HEK293 (cell line): ENCODE measurements around the gene FERMT3.

Source experiments
- CTCF ChIA-PET: fragments of 350-600 bp; formaldehyde crosslinking; extraction: SDS; loops from one replicate; lab custom pipeline; 2021; ENCODE audit warnings: antibody characterized with exemption; lab: Yijun Ruan, JAX
- POLR2A ChIA-PET: fragments of 300-600 bp; formaldehyde crosslinking; extraction: SDS; loops from one replicate; lab custom pipeline; 2020; ENCODE audit warnings: antibody characterized with exemption, inconsistent platforms; lab: Yijun Ruan, JAX
- H3K27ac ChIP-seq: fragments of 200-500 bp; sonication (Bioruptor generic); 2 replicates; pipeline ENCODE4 v1.5.1; 2014; ENCODE audit warnings: low read depth, low read length, control low read depth, inconsistent platforms; ENCODE audit errors: extremely low read depth
- H3K36me3 ChIP-seq, 2 experiments: fragments of 200-500 bp in 1 of 2; sonication (Bioruptor generic) in 1 of 2; 1 replicate in 1 of 2; 2 replicates in 1 of 2; pipeline ENCODE4 v1.5.1; 2014 to 2017; ENCODE audit warnings: inconsistent platforms in 2 of 2, low read length in 2 of 2; ENCODE audit not compliant: control insufficient read depth in 2 of 2, insufficient read depth in 1 of 2
- H3K4me1 ChIP-seq: fragments of 200-500 bp; sonication (Bioruptor generic); 2 replicates; pipeline ENCODE4 v1.5.1; 2014; ENCODE audit warnings: mild to moderate bottlenecking, low read length, inconsistent platforms; ENCODE audit not compliant: control insufficient read depth, insufficient read depth
- H3K4me3 ChIP-seq: 2 replicates; pipeline ENCODE4 v1.5.1; 2011; ENCODE audit warnings: low read depth, mild to moderate bottlenecking, control low read depth, low read length, moderate library complexity
- H3K9me3 ChIP-seq: fragments of 200-500 bp; sonication (Bioruptor generic); 2 replicates; pipeline ENCODE4 v1.5.1; 2014; ENCODE audit warnings: low read depth, low read length, inconsistent platforms; ENCODE audit not compliant: control insufficient read depth, insufficient read depth
- HIC1 ChIP-seq: fragments of 450-650 bp; formaldehyde crosslinking; IDR thresholded peaks from 2 replicates; pipeline ENCODE4 v1.5.1; 2016; ENCODE audit warnings: missing biosample characterization, missing genetic modification characterization
- IKZF3 ChIP-seq: fragments of 450-650 bp; IDR thresholded peaks from 2 replicates; pipeline ENCODE4 v1.5.0; 2018; ENCODE audit warnings: missing biosample characterization, mild to moderate bottlenecking, missing genetic modification characterization, moderate library complexity
- PATZ1 ChIP-seq: fragments of 450-650 bp; formaldehyde crosslinking; IDR thresholded peaks from 2 replicates; pipeline ENCODE4 v1.5.1; 2016; ENCODE audit warnings: missing biosample characterization, missing genetic modification characterization
- PBX3 ChIP-seq: sonication (generic); formaldehyde crosslinking; IDR thresholded peaks from 2 replicates; pipeline ENCODE4 v1.8.1; 2022; ENCODE audit warnings: mild to moderate bottlenecking, moderate library complexity, missing genetic modification reagents
- PRDM10 ChIP-seq: fragments of 450-650 bp; formaldehyde crosslinking; IDR thresholded peaks from 2 replicates; pipeline ENCODE4 v1.5.1; 2016; ENCODE audit warnings: missing biosample characterization, missing genetic modification characterization
- SP2 ChIP-seq: fragments of 450-650 bp; formaldehyde crosslinking; IDR thresholded peaks from 2 replicates; pipeline ENCODE4 v1.5.1; 2016; ENCODE audit warnings: missing biosample characterization, missing genetic modification characterization
- SP3 ChIP-seq: fragments of 450-650 bp; formaldehyde crosslinking; IDR thresholded peaks from 2 replicates; pipeline ENCODE4 v1.5.1; 2016; ENCODE audit warnings: missing biosample characterization, missing genetic modification characterization
- ZBTB20 ChIP-seq: fragments of 450-650 bp; formaldehyde crosslinking; IDR thresholded peaks from 2 replicates; pipeline ENCODE4 v1.5.1; 2016; ENCODE audit warnings: missing biosample characterization, missing genetic modification characterization
- ZBTB8A ChIP-seq: fragments of 450-650 bp; formaldehyde crosslinking; IDR thresholded peaks from 2 replicates; pipeline ENCODE4 v1.5.1; 2016; ENCODE audit warnings: missing biosample characterization, missing genetic modification characterization
- ZIC2 ChIP-seq: fragments of 450-650 bp; formaldehyde crosslinking; IDR thresholded peaks from 2 replicates; pipeline ENCODE4 v1.5.1; 2016; ENCODE audit warnings: missing biosample characterization, missing genetic modification characterization
- ZNF133 ChIP-seq: fragments of 450-650 bp; formaldehyde crosslinking; IDR thresholded peaks from 2 replicates; pipeline ENCODE4 v1.5.1; 2016; ENCODE audit warnings: missing biosample characterization, missing genetic modification characterization
- ZNF16 ChIP-seq: fragments of 450-650 bp; formaldehyde crosslinking; IDR thresholded peaks from 2 replicates; pipeline ENCODE4 v1.5.1; 2016; ENCODE audit warnings: low read depth, missing biosample characterization, missing genetic modification characterization
- ZNF175 ChIP-seq: fragments of 450-650 bp; formaldehyde crosslinking; IDR thresholded peaks from 2 replicates; pipeline ENCODE4 v1.5.1; 2016; ENCODE audit warnings: missing biosample characterization, missing genetic modification characterization
- ZNF19 ChIP-seq: fragments of 450-650 bp; formaldehyde crosslinking; IDR thresholded peaks from 2 replicates; pipeline ENCODE4; 2016; ENCODE audit warnings: missing biosample characterization, missing genetic modification characterization, low read depth
- ZNF214 ChIP-seq: fragments of 450-650 bp; formaldehyde crosslinking; IDR thresholded peaks from 2 replicates; pipeline ENCODE4 v1.5.1; 2017; ENCODE audit warnings: missing biosample characterization, mild to moderate bottlenecking, missing genetic modification characterization, borderline replicate concordance
- ZNF488 ChIP-seq: fragments of 450-650 bp; formaldehyde crosslinking; IDR thresholded peaks from 2 replicates; pipeline ENCODE4 v1.5.1; 2016; ENCODE audit warnings: missing biosample characterization, missing genetic modification characterization
- ZNF600 ChIP-seq: fragments of 450-650 bp; formaldehyde crosslinking; IDR thresholded peaks from 2 replicates; pipeline ENCODE4 v1.5.1; 2016; ENCODE audit warnings: missing biosample characterization, missing genetic modification characterization
- ZNF621 ChIP-seq: fragments of 450-650 bp; formaldehyde crosslinking; IDR thresholded peaks from 2 replicates; pipeline ENCODE4 v1.5.1; 2017; ENCODE audit warnings: missing biosample characterization, missing genetic modification characterization
- ZNF76 ChIP-seq: fragments of 450-650 bp; formaldehyde crosslinking; IDR thresholded peaks from 2 replicates; pipeline ENCODE4; 2016; ENCODE audit warnings: low read depth, missing biosample characterization, missing genetic modification characterization, borderline replicate concordance
- ZXDB ChIP-seq: fragments of 450-650 bp; formaldehyde crosslinking; IDR thresholded peaks from 2 replicates; pipeline ENCODE4 v1.5.1; 2016; ENCODE audit warnings: missing biosample characterization, missing genetic modification characterization

FERMT3 gene

GRCh38 chr11:64163951-64164350 is 42.6 kb upstream of the FERMT3 start (continued):
- TF ChIP-seq PRDM10 (tag by site-specific recombination) (no peak), ZNF214 (no peak), ZNF19 (no peak)
- TF ChIP-seq, all 188 proteins: peak for 0

GRCh38 chr11:64164392-64165312 is 41.9 kb upstream of the FERMT3 start:
- 0 out of 2 replicates have a peak, but pooled peaks cover 2% of the 10 kb centered on the region for H3K4me1 ChIP-seq
- ChIA-PET POLR2A (interaction anchor here (0.6 to 2.9 kb wide), 7 partner anchors 17 to 226 kb away, joined by 3 to 20 read pairs (median 4); partner anchors contain the start of genes COX8A, NAA40 and STIP1), CTCF (interaction anchor here (0.5 to 0.9 kb wide), 5 partner anchors 14 to 1705 kb away, joined by 3 to 5 read pairs (median 4); no protein-coding TSS in a partner anchor)
- TF ChIP-seq SP3 (tag by site-specific recombination) (0 out of 2 replicates have a peak, but pooled peaks have one; percentile 11), ZNF133 (tag by site-specific recombination) (no peak), IKZF3 (tag by site-specific recombination) (0 out of 2 replicates have a peak, but pooled peaks have one; percentile 34), PBX3 (CRISPR knock-in tag) (no peak), ZIC2 (tag by site-specific recombination) (peak; percentile 46; the same call in 1 of the 2 replicates), ZNF600 (tag by site-specific recombination) (peak; percentile 61; the same call in 1 of the 2 replicates), SP2 (0 out of 2 replicates have a peak, but pooled peaks have one; percentile 13), ZBTB8A (tag by site-specific recombination) (peak; percentile 72), ZNF76 (no peak), HIC1 (tag by site-specific recombination) (peak; percentile 39; the same call in 1 of the 2 replicates), ZBTB20 (tag by site-specific recombination) (peak; percentile 47), ZNF16 (tag by site-specific recombination) (no peak), ZNF175 (tag by site-specific recombination) (no peak), ZNF621 (tag by site-specific recombination) (0 out of 2 replicates have a peak, but pooled peaks have one; percentile 33), ZXDB (tag by site-specific recombination) (0 out of 2 replicates have a peak, but pooled peaks have one; percentile 32), PATZ1 (tag by site-specific recombination) (0 out of 2 replicates have a peak, but pooled peaks have one; percentile 44), ZNF488 (tag by site-specific recombination) (no peak)
- peaks cover 0 to 2% of the 10 kb centered on the region in 2 experiments; a peak in 1 of 3 replicates for H3K36me3 ChIP-seq
- H3K9me3 ChIP-seq, result no peaks in the 10 kb centered on the region
- H3K27ac ChIP-seq, result no peak overlapping the region
- peak overlapping the region; percentile 59; the same call in 1 of the 2 replicates for H3K4me3 ChIP-seq
